ENCODE data around the gene GLDN. TPM values are rescaled to one million over a fixed set of nuclear protein-coding genes. Genes with fewer than 3 reads are reported as not detected.
"Not testable (repeated sequence)": the region's sequence is repeated elsewhere in the genome, so short reads cannot be mapped to it uniquely, and the experiment has no call there.

GLDN gene
- polyA plus RNA-seq, 10 donors: 0.17 to 0.88 (median 0.37) TPM

GRCh38 chr15:51444807-51445206 lies 103.4 kb downstream of the GLDN start:
- DNase-seq: no peak

DNA sequence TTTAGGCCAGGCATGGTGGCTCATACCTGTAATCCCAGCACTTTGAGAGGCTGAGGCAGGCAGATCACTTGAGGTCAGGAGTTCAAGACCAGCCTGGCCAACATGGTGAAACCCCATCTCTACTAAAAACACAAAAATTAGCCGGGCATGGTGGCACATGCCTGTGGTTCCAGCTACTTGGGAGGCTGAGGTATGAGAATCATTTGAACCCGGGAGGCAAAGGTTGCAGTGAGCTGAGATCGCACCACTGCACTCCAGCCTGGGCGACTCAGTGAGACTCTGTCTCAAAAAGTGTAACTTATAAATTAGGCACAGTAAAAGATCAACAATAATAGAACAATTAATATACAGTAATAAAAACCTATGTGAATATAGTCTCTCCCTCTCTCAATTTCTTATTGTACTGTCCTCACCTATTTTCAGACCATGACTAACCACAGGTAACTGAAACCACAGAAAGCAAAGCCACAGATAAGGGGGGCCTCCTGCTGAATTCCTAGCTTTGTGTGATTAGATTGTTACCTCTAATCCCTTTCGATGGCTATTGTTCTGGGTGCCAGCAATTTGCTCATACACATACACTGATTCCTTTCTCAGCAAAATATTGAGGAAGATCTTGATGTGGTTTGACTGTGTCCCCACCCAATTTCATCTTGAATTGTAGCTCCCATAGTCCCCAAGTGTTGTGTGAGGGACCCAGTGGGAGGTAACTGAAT lies 104.7 kb downstream of the GLDN start:
- DNase-seq: not testable (repeated sequence)

- DNase-seq: no peak
These were observed 106.6 kb downstream of the GLDN start for GRCh38 chr15:51447855-51448621.

DNA sequence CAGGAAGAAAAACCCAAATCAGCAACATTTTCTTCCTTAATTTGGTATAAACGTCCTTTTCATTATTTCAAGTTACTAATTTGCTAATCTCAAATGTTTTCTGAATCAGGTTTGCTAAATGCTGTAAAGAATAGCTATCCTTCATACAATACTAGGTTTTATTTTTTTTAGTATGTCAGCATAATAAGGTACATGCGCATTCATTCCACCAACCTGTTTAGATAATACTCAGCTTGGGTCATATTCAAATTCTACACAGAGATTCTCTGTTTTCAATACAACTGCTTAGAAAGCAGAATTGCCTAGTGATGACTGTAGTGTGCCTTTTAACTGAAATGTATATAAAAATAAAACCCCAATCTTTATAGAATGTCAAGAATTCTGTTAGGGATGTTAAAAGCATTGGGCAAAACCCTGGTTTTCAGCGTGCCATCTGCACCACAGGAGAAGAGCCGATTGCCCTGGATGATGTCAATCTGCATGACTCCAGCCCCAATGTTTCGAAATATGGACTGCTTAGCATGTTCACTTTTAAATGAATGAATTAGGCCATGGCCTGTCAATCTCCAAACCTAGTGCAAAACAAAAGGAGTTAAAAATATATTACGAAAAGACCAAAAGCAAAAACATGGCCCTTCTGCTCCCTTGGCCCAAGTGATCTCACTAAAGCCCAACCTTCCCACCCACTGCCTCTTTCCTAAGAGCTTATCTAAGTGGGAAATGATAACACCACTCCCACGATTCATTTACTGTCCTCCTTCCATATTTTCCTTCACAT lies 107.4 kb downstream of the GLDN start:
- DNase-seq: no peak

DNA sequence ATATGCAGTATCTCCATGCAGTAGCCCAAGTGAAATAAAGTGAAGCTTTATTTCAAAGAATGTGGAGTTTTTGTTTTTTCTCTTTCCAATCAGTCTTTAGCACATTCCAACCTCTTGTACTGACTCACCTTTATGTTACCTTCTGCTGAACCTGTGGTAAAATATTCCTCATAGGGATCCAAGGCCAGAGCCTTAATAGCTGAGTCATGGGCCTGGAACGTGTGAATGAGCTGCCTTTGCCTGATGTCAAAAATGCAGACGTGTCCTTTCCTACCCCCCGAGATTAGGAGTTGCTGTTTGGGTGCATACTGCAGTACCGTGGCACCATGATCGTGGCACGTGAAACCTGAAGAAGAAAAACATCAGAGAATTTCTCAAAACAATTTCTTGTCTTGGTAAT lies 108.5 kb downstream of the GLDN start:
- no peak for DNase-seq

Other genes starting within 250 kb of the GLDN start
- 1 to 10 TPM; 1.5 to 3.2 (median 2.2) TPM for gene TNFAIP8L3, start 246.7 kb upstream of the GLDN start, polyA plus RNA-seq (ENCODE audit: insufficient read length in 10 of 10)
- gene CYP19A1, start 3.1 kb upstream of the GLDN start, polyA plus RNA-seq (ENCODE audit: insufficient read length in 10 of 10): 1 to 10 TPM in 4 of 10 donors, under 1 TPM in 6; 0.42 to 1.8 (median 0.80) TPM

Data from muscle of back (tissue), 11 donors.